Activated T-cell treated with anti-CD3 and anti-CD28 coated beads for 1 hour (primary cell): ENCODE measurements around the gene SFRP5.

Experiments used
- DNase-seq: peaks from one replicate; pipeline ENCODE4 v3.0.0-alpha.2; 2020; ENCODE audit warnings: low read depth

Gene SFRP5

DNA sequence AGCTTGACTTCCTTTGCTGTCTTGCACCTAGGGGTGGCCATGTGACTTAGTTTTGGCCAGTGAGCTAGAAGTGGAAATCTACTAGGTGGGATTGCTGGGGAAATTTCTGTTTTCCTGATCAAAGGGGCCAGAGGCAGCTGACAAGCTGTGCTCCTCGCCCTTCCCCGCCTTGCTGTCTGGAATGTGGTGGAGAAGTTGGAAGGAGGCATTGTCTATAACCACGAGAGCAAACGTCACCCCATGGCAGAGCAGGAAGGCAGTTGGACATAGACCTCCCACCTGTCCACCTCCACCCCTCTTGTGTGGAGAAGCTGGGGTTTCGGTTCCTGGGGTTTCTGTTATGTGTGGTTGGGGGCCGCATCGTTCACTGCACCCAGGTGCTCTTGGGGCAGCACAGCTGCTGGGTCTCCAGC, 7.3 kb downstream of the SFRP5 start:
- DNase-seq: no peak

DNA sequence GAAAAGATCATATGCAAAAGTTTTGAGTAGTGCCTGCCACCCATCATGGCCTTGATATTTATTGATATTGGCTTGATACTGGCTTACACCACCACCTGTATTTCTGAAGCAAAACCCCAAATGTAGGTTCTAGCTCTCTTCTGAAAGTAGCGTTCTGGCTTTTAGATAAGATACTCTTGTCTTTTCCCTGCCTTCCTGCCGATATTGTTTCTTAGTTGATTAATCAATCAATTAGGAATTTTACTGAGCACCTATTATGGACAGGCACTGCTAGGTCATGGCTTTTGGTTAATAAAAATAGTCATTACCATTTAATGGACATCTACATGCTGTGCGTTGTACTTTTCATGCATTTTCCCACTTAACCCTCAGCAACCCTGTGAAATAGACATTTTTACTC, 7.9 kb downstream of the SFRP5 start:
- no peak for DNase-seq

DNA sequence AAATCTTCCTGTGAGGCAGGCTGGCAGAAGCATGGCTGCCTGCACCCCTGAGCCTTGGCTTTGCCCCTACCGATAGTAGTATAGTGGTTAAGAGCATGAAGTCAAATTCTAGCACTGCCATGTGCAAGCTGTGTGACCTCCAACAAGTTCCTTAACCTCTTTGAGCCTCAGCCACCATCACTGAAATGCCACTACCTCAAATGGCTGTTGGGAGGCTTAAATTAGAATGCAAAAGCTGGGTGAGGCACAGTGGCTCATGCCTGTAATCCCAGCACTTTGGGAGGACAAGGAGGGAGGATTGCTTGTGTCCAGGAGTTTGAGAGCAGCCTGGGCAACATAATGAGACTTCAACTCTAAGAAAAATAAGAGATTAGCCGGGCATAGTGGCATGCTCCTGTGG, 8.4 kb downstream of the SFRP5 start:
- DNase-seq: no peak

DNA sequence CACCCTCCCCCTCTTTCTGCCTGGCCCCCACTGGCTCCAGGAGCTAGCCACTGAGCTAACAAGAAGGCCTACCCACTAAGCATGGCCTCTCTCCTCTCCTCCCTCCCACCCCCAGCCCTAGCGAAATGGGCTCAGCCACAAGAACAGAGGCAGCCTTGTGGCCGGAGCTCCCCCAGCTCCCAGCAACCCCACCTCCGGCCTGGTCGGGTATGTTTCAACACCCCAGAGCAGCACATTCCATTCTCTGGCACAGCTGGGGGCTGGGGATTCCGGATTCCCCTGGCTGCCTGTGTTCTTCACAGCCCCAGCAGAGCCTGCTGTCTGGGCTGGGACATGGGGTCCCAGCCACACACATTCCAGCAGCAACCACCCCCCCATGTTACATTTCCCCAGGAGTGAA, 9.0 kb downstream of the SFRP5 start:
- DNase-seq: no peak

DNA sequence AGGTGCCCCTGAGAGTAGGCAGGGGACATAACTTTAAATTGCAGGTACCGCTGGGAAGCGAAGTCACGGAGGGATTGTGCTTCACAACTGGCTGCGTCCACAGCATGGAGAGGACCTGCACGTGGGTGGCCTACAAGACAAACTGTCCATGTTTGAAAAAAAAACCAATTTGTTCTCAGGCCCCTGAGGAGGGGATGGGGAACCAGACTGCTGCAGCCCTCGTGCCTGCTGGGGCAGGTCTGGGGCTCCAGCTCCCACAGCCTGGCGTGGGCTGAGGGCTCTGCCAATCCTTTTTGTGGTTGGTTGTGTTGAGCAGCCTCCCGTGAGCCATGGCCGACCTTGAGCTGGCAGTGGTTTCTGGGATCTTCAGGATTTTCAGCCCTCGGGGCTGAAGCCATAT, 9.7 kb downstream of the SFRP5 start:
- DNase-seq: no peak

DNA sequence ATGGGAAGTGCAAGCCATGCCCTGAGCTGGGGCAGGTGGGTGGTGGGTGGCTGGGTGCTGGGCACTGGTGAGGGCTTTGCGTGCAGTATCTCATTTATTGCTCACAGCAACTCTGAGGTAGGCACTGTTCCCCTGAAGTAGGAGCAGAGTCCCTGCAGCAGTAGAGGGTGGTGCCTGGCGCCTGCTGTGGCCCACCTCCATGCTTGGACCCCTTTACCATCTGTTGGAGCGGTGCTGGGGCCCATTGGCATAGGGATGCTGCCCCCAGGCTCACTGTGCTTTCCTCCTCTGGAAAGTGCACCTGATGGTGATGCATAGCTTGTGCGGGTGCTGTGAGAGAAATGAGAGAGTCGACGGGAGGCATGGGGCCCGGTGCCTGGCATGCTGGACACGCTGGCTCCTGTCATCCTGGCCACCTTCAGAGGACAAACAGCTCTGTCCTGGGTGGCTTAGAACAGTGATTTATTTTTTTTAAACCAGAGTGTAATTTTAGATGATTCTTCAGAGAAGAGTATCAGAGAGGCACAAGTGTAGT, 10.4 kb downstream of the SFRP5 start:
- no peak for DNase-seq

DNA sequence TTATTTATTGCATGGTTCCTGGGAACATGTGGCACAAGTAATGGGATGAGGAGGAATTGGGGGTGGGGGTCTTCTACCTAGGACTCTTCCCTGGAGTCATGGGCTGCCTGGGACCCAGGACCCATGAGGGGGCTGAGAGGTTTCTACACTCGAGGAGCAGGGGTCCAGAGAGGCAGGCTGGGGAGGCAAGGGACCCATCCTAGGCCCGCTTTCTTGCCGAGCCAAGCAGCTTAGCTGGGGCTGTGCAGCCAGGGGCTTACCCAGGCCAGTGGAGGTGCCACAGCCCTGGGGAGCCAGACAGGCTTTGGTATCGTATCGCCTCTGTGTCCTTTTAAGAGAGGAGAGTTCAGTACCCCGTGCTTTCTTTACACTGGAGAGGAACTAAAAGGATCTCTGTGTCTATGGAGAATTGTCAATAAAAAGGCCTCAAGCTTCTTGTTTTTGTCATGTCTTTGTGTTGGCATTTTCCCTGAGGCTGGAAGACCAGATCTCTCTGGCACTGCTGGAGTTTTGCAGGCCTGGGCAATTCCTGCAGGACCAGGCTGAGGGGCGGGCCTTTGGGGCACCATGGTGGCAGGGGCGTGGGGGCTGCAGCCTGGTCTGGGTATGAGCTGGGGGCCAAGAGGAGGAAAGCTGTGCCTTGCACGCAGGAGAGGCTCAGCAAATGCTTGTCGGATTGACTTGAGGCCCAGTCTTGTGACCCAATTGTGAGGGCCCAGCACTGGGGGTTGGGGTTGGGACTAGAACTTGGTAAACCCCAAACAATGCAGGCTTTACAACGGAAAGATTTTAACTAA, 11.1 kb downstream of the SFRP5 start:
- DNase-seq: no peak

DNA sequence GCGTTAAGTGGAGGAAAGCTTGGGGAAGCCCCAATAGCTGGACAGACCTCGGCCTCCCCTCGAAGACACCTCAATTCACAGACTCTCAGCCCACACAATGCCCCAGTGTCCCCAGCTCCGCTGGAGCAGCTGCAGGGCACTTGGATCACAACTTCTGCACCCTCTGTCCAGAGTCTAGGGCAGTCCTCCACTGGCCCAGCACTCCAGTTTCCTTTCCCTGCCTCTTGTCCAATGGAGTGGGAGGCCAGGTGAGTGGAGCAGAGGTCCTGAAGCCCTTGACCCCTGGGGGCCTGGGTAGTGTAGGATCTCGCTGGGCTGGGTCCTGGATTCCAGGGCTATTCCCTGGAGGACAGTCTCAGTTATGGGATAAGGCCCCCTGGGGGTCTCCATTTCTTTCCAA, 11.9 kb downstream of the SFRP5 start:
- DNase-seq: no peak

DNA sequence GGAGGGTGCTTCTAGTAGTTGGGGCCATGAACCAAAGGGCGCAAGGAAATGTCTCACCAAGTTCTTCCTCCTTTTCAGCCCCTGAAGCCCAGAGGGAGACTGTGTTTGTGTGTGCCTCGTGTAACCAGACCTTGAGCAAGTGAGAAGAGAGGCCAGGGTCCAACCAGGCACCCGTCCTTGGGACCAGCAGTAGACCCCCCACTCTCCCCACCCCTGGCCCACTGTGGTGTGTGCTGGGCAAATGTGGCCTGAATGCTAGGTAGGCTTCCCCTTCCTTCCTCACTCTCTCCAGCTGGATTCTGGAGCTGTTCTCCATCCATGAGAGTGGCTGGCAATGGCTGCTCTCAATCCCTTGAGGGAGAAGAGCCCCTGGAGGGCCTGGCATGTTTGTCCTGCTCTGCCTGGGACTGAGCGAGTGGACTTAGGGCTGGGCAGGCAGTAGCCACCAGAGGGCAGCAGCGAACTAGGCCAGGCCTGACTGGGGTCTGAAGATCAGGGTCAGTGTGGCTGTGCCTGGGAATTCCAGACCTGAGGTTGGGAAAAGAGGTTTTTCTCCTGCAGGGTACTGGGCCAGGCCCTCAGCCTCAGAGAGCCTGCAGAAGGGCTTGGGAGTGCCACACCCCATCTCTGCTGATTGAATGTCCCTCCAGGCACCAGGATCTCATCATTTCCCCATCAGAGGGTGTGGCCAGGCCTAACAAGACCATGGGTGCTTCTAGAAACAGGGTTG, 12.5 kb downstream of the SFRP5 start:
- DNase-seq: peak; percentile 36

DNA sequence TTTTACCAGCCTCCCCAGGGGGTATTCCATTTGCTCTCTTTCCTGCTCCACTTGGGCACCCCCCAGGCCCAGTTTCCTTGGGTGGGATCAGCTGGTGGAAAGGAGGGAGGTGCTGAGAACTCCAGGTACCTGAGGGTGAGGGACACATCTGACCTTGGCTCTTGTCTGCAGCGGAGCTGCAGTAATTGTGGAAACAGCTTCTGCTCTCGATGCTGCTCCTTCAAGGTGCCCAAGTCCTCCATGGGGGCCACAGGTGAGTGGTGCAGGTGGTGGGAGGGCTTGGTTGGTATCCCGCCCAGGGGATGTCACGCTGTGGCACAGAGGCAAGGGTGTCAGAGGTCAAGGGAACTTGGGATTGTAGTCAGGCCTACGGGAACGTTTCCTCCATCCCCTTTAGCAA, 14.3 kb downstream of the SFRP5 start:
- no peak for DNase-seq

DNA sequence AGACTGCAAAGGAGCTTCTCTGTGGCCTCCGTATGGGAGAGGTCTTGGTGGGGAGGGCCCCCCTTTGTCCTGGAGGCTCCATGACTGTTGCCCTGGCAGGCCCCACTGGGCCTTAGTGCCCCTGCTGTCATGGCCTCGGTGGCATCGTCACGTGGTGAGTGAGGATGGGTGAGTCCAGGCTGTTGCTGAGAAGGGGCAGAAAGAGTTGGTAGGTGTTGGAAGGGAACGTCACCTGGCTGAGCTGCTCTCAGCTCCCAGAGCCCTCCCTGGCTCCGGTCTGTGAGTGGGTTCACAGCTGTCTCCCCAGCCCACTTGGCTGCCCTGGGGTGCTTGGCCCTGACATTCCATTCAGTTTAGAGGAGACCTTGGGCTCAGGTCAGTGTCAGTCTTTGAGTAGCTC, 16.1 kb downstream of the SFRP5 start:
- DNase-seq: no peak

DNA sequence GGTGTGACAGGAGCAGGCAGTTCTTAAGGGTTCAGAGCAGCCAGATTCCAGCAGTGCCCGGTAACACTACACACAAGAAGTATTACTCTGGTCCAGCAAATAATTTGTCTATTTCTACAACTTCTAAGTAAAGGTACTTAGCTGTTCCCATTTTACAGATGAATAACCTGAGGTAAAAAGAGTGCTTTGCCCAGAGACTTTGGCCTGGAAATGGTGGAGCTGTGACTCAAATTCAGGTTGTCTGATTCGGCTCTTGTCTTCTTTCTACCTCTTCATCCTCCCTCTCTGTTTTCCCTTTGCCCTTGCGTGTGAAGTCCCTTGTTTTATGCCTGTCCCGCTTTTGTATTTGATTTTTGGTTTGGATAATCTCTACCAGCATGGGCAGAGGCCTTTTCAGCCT, 17.1 kb downstream of the SFRP5 start:
- no peak for DNase-seq

DNA sequence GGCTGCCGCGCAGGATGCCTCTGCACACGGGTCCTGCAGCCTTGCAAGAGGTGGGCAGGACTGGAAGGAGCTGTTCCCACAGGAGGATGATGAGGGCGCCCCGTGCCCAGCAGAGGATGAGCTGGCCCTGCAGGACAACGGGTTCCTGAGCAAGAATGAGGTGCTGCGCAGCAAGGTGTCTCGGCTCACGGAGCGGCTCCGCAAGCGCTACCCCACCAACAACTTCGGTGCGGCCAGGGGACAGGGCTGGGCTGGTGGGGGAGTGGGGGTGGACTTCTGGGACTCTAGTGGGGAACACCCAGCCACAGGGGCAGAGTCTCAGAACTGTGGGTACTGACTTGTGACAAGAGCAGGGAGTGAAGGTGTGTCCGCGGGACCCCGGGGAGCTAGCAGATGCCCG, 18.8 kb downstream of the SFRP5 start:
- no peak for DNase-seq

DNA sequence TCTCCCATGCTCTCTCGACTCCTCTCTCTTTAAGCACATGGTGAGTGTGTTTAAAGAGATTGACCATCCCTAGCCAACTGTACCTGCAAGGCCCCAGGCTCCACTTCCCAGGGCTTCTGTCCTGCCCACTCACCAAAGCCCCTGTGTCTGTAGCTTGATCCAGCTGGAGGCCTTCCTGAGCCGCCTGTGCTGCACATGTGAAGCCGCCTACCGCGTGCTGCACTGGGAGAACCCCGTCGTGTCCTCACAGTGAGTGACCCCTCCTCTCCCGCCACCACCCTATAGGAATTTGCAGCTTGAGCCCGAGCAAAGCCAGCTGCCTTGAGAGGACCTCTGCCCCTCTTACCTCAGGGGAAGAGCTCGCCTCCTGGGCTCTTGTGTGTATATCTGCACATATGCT, 23.7 kb downstream of the SFRP5 start:
- no peak for DNase-seq

DNA sequence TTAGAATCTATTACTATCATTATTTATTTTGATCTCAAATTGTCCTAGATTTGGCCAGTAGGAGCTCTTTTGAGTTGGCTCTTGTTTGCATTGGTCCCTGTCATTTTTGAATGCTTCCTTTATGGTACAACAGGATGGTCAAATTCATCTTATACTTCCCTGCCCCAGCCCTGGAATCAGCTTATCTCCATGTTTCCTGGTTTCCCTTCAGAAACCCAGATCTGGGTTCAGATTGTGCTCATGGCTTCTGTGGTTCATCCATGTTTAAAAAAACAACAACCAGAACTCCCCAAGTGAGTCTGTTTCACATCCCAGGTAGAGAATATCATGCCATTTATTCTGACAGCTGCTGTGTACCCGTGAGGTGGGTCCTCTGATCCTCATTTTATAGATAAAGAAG, 24.2 kb downstream of the SFRP5 start:
- DNase-seq: no peak

DNA sequence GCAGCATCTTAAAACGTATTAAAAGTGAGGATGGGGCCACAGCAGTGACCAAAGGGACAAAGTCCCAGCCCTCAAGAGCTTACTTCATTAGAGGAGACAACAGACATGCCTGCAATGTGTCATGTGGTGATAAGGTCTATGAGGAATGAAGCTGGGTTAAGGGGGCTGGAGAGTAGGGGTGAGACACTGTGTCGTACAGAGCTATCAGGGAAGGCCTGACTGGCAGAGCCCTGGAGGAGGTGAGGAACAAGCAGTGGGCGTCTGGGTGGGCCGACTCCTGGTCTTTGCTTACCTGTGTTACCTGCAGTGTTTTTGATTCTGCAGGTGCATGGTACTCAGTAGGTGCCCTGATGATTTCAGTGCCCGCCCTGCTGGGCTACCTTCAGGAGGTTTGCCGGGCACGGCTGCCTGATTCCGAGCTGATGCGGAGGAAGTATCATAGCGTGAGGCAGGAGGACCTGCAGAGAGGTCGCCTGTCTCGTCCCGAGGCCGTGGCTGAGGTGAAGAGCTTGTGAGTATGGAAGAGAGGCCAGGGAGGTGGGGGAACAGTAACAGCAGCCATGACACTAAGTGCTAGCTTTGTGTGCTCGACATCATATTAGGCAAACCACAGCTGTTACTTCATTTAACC, 27.3 kb downstream of the SFRP5 start:
- no peak for DNase-seq

DNA sequence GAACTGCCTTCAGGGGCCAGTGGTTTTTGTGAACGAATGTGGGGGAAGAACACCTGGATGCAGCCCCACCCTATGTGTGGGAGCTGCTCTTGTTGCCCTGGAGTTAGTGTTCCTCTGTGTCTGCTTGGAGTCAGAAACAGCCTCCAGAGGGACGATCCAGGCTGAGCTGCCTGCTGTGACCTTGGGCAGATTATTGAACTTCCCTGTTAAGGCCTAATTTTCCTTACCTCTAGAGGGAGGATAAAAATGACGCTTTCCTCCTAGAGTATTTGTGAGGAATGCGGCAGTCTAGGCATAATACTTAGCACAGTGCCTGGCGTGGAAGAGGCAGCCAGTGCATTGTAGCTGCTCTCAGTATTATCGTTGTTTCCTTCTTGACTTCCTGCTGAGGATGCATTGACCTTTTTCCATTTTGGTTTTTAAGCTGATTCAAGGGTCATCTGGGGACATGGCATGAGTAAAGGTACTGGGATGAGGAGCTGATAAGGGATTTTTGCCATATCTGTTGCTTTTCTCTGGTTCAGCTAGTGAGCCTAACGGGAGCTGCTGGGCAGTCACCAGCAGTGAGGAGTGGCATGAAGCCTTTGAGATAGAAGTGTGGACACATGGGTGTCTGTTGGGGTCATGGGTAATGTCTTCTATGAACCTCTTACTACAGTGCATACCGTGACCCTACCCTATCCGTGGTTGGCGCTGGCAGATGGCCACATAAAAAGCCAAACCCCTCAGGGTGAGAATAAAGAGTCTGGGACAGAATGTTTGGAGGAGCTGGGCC, 28.4 kb downstream of the SFRP5 start:
- DNase-seq: no peak

DNA sequence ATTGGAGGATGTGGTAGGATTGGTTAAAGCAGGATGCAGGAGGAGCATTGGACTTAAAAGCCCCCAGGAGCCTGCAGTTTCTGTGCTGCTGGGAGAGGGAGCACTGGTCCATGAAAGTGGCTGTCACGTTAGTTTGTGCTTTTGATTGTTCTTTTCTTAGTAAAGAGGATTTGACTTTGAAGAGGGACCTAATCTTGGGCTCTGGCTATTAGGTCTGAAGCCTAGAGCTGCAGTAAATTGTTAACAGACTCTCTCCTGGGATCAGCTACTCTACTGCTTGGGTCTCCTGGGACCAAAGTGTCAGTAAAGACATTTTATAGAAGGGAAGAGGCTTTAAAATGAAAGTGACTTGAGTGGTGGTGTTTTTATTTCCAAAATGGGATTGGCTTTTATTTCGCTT, 31.2 kb downstream of the SFRP5 start:
- DNase-seq: no peak

DNA sequence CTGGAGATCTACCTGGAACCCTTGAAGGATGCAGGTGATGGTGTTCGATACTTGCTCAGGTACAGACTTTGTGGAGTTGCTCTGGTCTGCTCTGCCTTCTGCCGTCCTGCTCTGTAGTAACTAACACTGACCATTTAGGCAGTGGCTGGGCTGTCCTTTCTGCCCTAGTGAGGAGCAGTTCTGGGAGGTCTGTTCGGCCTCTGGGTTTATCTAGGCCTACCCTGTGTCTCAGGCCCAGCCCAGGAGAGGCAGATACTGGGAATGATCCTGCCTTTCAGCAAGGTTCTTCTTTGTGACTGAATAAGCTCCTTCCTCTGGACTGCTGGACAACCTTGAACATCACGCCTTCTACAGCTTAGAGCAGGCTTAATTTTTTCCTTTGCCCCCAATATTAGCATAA, 33.2 kb downstream of the SFRP5 start:
- DNase-seq: no peak

DNA sequence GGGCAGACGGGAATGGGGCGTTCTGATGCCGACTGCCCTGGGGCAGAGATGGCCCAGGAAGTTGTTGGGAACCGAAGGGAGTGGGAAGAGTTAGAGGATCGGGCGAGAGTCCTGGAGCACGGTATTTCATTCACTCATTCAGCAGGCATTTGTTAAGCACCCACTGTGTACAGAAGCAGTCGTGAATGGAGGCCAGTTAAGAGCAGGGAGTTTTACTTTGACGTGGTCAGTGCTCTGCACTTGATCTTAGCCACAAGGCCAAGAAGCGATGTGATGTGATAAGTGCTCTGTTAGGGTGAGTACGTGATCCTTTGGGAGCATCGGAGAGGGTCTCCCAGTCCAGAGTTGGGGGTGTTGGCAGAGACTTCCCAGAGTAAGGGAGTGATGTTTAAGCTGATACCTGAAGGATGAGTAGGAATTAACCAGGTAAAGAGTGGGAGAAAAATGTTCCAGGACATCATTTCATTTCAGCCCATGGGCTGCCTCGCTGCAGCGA, 34.0 kb downstream of the SFRP5 start:
- no peak for DNase-seq

DNA sequence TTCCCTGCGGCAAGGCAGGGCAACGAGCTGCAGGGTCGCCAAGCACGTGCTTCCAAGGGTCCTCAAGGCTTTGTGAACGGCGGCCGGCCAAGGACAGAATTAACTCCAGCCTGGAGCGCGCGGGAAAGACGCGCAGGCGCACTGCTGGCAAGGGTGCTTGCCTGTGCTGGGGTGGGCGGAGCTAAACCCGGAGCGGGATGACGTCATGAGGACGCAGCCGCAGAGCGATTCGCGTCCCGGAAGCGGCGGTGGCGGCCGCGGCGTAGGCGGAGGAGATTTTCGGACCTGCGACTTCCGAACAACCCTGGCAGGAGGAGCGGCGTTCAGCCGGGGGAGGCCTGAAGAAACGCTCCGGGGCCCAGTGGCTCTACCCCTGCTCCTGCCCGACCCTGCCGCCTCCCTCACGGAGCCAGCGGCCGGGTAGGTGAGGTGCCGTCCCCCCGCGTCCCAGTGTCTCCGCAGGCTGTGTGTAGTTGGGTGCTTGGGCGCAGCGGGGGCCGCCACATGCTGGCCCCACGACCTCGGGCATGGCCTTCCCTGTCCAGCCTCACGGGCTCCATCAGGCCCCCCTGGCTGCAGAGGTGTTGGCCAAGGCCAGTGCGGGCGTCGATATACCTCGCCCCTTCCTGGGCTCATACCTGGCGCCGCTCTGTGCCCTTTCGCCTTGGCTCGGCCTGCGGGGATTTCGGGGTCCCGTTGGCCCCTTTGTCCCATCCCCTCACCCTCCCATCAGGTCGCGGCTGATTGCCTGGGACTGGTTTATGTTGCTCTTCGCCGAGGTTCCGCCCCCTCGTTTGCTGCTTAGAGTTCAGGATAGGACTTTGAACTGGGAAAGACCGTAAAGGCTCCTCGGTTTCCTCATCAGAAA, 34.7 kb downstream of the SFRP5 start, which contains the start of gene ZFYVE27:
Gene ZFYVE27, plus strand, starts transcription at position 227 of the 868 bp plus-strand sequence. CDS start 1,350 bp downstream, outside the sequence.
- peak; percentile 90 for DNase-seq
